ENCODE measurements around the gene AMDHD1. TPM values are rescaled to one million over a fixed set of nuclear protein-coding genes. Genes with fewer than 3 reads are reported as not detected.

AMDHD1 gene
- total RNA-seq, 1 donor from 2014 or later, result not detected

GRCh38 chr12:96014943-96015599 lies 71.9 kb downstream of the AMDHD1 start:
- TF ChIP-seq CTCF (conservative IDR thresholded peaks at IDR 0.05; ENCODE audit: low read depth, low read length), result no peak
- H3K4me3 ChIP-seq (ENCODE audit: low read depth, low read length), result no peak overlapping the region
- DNase-seq (ENCODE audit: low read depth), result no peak

GRCh38 chr12:96015672-96016071 lies 72.5 kb downstream of the AMDHD1 start:
- TF ChIP-seq CTCF (conservative IDR thresholded peaks at IDR 0.05; ENCODE audit: low read depth, low read length), result peak; percentile 57
- DNase-seq (ENCODE audit: low read depth), result no peak
- H3K4me3 ChIP-seq (ENCODE audit: low read depth, low read length), result no peak overlapping the region

Other genes starting within 250 kb of the AMDHD1 start
- 110 and 120 TPM in 2 replicates for gene NTN4, start 152.6 kb upstream of the AMDHD1 start, total RNA-seq
- 36.5 and 37.2 TPM in 2 replicates for gene SNRPF, start 84.4 kb upstream of the AMDHD1 start, total RNA-seq
- gene CCDC38, start 717 bp upstream of the AMDHD1 start, total RNA-seq, result 0.06 TPM in 1 of 2 replicates, not detected in the other
- 0.23 TPM in 1 of 2 replicates, not detected in the other for gene HAL, start 53.0 kb downstream of the AMDHD1 start, total RNA-seq
- gene LTA4H, start 92.3 kb downstream of the AMDHD1 start, total RNA-seq, result 77.2 and 79.6 TPM in 2 replicates

Data from epithelial cell of proximal tubule (primary cell).